ENCODE measurements around the gene LBP.
A peak's percentile ranks its signal among the peaks of the same experiment; 100 is the strongest.
"Not testable (repeated sequence)": the region's sequence is repeated elsewhere in the genome, so short reads cannot be mapped to it uniquely, and the experiment has no call there.

Gene LBP

DNA sequence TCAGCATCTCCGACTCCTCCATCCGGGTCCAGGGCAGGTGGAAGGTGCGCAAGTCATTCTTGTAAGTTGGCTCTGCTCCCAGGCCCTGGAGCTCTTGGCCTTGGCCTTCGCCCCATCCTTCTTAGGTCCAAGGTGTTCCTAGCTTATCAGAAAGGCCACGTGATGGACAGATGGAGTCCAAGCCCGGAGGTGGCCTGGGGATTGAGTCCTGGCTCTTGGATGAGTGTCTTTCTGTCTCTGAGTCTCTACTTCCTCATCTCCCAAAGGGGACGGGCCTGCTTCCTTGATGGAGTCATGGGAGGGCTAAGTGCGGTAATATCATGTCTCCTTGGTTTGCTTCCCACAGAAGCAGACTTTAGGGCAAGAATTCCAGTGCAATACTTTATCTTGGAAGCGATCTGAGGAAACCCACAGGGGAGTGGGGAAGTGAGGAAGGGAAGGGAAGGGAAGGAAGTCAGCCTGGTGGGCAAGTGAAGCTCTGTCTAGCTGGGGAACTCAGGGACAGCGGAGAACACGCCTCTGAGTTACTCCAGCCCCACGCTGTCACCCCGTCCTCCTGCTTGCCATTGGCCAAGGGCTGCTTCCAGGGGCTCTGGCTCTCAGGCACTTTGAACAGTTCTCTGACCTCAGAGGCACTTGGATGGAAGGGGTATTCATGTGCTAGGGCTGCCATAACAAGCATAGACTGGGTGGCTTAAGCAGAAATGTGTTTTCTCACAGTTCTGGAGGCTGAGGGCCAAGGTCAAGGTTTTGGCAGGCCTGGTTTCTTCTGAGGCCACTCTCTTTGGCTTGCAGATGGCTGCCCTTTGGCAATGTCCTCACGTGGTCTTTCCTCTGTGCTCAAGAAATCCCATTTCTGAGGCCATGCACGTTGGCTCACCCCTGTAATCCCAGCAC is 4.8 kb downstream of the LBP start:
- no peak for DNase-seq

DNA sequence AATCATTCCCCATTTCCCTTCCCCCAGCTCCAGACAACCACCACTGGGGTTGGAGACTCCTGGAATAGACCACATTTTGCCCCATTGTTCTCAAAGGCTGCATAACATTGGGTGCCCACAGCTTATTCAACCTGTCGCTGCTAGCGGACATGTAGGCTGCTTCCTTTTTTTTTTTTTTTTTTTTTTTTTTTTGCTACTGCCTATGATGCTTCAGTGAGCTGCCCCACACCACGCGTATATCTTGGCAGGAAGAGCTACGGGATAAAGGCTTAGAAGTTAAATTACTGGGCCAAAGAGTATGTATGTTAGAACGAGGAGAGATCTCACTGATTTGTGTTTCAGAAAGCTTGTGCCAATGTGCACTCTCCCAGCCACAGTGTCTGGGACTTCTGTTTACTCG is 7.0 kb downstream of the LBP start:
- DNase-seq = no peak

DNA sequence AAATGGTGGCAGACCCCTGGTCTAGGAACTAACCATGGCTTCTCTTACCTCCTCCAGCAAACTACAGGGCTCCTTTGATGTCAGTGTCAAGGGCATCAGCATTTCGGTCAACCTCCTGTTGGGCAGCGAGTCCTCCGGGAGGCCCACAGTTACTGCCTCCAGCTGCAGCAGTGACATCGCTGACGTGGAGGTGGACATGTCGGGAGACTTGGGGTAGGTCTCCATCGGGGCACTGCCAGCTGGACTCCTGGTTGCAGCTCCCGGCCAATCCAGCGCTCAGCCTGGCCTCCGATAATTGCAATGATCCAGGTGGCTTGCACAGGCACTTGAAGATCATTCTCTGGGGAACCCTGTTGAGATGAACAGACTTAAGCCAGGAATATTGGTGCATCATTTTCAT is 7.9 kb downstream of the LBP start:
- DNase-seq = no peak

DNA sequence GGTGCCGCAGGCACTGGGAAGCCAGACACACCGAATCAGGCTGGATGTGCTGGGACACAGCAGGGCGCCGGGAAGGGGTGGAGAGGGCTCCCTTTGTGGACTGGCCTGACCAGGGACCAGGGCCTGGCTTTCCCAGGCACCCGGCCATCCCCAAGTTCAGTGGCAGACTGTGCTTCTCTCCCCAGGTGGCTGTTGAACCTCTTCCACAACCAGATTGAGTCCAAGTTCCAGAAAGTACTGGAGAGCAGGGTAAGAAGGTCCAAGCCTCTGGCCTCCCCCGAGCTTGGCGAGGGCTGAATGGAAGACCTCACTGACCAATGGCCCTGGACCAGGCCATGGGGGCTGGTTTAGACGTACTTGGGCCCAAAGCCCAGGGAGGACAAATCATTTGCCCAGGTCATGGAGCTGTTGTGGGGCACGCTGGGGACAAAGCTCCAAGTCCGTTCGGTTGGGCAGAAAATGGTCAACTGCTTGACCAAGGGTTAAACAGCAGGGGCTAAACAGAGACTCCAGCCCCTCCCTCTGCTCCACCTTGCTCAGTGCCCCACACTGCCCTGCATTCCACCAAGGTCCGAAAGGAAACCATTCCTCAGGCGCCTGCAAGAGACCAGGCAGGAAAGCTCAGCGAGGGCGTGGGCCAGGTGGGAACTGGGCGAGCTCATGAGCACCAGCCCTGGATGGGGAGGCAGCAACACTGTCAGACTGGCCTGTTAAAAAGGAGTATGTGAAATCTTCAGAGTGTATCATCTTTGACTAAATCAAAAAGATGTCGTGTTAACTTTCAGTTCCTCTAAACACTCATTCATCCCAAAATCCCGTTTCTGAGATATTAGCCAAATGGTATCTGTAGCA is 9.1 kb downstream of the LBP start:
- DNase-seq = no peak

DNA sequence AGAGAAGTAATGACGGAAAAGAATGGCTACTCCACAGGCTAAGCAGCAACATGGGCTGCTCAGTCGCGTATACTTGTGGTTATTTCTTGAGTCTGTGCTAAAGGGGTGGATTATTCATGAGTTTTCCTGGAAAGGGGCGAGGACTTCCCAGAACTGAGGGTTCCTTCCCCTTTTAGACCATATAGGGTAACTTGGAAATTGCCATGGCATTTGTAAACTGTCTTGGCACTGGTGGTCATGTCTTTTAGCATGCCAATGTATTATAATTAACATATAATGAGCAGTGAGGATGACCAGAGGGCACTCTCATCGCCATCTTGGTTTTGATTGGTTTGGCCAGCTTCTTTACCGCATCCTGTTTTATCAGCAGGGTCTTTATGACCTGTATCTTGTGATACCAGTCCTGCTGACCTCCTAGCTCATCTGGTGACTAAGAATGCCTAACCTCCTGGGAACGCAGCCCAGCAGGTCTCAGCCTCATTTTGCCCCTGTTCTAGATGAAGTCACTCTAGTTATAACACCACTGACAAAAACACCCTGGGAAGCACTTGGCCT is 11.4 kb downstream of the LBP start:
- no peak for DNase-seq

DNA sequence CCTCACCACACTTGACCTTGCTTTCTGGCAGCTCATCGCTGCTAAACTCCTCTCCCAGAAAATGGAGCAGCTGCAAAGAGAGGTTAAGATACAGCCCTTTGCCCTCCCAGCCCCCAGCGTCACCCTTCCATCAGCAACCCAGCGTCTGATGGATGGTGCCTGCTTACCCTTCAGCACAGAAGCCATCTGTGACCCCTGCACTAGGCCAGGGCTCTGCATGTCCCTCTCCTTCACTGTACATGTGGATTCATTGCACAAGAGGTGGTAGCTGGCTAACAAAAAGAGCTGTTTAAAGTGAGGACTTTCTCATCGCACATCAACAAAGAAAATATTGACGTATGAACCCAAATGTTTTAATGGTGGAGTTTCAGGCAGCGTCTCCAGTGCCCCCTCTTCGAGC is 12.3 kb downstream of the LBP start:
- no peak for DNase-seq

DNA sequence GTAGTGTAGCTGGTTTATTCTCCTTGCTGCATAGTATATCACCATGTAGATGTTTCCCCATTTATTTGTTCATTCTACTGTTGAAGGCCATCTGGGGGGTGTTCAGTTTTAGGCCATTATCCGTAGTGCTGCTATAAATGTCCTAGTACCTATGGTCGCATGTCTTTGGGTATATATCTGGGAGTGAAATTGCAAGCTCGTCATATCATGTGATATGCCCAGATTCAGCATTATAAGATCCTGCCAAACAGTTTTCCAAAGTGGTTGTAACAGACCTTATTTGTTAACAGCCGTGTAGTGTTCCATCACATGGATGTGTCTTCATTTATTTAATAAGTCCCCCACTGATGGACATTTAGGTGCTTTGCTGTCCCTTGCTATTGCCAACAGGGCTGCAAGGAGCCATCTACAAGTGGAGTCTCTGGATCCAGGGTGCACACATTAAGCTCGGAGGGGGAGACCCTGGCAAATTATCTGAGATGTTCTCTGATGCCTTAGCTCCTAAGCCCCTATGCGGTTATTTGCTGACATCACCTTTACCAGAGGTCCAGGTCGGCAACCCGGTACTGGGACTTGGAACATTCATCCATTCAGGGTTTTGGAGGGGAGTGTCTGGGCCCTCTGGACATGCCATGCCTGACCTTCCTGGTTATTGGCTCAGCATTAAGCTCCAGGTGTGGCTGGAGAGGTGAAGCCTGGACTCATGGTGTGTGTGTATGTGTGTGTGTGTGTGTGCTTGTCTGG is 16.9 kb downstream of the LBP start:
- no peak for DNase-seq

DNA sequence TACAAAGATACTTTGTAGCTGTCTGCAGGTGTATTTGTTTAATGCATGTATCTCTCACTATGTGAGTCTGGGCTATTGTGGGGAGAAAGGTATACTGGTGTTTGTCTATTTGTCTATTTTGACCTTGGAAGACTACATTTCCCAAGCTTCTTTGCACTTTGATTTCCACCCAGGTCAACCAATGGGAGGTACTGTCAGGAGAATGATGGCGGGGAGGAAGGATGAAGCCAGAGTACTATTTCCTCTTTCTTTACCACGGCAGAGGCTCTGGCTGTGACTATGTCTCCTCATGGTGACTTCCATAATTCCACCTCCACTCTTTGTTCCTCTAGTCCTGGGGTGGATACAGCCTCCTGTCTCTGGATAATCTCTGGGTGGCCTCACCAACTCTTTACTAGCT is 23.1 kb downstream of the LBP start:
- peak in 1 of 5 experiments; percentile 12 for DNase-seq

DNA sequence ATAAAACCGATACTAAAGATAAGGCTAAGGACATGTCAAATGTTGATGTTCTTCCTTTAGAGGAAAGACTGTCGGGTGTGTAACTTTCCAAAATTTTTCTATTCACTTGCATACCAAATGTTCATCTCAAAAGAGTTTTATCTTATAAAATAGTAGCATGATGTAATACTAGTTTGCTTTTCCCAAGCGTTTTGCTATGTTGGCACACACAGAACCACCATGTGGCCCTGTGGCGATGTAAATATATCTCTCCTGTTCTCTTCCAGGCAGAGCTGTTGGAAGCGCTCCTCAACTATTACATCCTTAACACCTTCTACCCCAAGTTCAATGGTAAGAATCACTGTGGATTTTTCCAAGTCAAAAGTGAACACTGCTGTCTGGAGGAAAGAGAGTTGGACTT is 26.5 kb downstream of the LBP start:
- DNase-seq = no peak

DNA sequence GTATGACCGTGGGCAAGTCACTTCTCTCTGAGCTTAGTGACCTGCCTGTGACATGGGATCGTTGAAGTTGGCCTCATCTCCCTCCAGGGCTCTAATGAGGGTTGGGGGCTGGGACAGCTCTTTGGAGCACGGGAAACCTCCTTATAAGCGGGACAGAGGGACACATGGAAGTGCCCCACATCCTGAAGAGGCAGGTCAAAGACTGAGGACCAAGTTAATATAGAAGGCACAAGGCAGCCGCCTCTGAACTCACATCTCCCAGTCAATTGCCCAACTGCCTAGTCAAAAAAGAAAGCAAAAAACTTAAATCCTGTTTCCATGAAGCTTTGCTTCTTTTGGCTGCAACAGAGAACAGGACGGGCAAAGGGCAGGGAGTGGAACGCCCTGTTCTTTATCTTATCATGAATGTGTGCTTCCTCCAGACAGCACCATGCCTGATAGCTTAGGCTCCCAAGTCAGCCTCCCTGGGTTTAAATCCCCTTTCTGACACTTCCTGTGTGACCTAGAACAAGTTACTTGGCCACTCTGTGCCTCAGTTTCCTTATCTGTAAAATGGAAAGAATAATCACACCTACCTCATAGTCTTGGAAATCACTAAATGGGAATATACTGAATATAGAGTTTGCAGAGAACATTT is 27.1 kb downstream of the LBP start:
- DNase-seq = no peak

DNA sequence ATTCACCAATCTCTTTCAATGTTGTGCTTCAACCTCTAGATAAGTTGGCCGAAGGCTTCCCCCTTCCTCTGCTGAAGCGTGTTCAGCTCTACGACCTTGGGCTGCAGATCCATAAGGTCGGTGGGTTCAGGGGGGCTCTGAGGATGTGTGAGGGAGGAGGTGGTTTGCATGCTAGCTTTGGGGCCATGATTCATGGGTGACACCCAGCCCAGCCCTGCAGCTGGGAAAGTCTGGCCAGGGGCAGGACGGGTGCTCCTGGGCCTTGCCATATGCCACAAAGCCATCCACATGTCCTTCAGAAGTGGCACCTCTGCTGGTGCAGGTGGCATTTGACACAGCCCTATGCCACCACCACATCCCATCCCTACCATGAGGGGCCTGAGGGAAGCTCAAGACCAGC is 27.6 kb downstream of the LBP start:
- no peak for DNase-seq

DNA sequence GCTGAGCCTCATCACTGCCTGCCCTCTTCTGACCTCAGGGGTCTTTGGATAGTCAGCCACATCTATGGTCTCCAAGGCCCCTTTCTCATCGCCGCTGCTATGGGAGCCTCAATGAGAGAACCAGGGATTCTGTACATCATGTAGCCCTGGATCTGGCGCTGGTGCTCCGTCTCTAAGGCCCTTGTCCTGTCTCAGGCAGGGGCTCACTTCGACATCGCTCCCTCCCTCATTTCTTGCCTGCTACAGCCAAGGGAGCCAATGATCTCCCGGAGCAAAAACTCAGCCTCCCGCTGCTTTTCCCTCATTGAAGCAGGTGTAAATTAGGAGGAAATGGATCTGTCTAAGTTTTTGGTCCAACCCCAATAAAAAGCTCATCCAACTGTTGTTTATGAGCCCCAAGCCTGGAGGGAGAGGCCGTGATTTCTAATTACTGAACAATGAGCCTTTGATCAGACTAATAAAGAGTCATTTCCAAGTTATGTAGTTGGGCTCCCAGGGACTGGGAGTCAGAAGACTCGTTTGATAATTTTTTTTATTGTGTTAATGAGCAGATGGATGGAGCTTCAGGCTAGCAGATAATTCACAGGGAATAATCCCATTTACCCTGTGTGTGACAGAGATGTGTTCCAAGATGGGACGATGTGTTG is 30.9 kb downstream of the LBP start:
- no peak for DNase-seq

DNA sequence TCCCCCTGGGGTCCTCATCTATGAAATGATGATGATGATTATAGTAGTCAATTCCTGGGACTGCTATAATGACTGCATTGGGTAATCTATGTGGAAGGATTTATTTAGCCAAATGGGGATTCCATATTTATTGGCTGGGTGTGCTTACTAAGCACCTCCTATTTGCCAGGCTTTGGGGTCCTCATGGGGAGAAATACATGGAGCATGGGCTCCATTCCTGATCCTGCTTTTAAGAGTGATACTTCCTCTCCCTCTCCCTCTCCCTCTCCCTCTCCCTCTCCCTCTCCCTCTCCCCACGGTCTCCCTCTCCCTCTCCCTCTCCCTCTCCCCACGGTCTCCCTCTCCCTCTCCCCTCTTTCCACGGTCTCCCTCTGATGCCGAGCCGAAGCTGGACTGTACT is 31.6 kb downstream of the LBP start:
- DNase-seq = not testable (repeated sequence)

DNA sequence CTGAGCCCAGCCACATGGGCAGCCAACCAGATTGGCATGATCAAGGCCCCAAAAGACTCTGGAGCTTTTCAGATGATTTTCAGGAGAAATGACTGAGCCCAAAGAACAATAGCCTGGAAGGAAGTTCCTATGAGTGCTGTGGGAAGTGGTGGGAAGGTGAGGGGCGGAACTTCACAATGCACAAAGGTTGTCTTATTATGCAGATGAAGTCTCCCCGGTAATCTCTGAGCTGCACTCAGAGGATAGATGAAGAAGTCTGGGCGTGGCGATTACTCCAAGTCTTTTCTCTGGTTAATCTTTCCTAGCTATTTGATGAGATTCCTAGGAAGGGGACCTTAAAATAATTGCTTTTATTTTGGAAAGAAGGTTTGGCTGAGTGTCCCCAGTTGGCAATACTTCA is 36.9 kb downstream of the LBP start:
- DNase-seq = no peak

DNA sequence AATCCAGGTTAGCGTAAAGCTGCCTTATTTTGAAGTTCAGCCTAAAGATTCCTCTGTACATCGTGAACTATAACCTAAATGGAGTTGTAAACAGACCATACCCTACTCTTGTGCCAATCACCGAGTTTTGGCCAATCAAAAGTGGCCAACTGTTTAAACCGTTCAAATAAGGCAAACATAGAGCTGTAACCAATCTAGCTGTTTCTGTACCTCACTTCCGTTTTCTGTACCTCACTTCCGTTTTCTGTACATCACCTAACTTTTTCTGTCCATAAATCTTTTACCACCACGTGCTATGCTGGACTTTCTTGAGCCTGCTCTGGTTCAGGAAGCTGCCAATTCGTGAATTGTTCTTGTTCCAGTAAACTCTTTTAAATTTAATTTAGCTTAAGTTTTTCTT is 39.7 kb downstream of the LBP start:
- DNase-seq = no peak

DNA sequence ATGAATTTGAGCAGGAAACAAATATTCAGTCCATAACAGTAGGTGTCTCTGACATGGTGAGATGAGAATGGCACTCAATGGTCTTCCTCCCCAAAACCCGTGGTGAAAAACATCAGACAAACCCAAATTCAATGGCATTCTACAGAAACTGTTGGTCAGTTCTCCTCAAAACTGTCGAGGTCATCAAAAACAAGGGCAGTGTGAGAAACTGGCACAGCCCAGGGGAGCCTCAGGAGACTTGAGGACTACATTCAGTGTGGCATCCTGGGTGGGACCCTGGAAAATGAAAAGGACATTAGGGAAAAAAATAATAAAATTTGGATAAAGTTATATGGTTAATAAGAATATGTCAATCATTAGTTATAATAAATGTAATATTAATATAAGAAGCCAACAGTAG is 40.6 kb downstream of the LBP start:
- no peak for DNase-seq

DNA sequence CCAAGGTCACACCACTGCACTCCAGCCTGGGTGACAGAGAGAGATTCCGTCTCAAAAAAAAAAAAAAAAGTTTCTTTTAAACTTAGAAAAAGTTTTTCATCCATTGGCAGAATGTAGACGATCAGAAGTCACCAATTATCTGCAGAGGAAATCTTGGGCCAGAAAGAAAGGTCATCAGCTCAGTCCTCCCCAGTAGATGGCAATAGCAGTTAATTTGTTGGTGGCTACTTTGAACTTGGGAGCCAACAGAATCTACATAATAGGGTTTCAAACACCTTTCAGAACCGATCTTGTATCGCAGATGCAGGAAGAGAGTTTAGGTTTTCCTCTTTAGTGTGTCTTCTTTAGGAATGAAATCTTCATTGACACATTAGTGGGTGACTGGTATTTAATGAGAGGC is 41.7 kb downstream of the LBP start:
- no peak for DNase-seq

DNA sequence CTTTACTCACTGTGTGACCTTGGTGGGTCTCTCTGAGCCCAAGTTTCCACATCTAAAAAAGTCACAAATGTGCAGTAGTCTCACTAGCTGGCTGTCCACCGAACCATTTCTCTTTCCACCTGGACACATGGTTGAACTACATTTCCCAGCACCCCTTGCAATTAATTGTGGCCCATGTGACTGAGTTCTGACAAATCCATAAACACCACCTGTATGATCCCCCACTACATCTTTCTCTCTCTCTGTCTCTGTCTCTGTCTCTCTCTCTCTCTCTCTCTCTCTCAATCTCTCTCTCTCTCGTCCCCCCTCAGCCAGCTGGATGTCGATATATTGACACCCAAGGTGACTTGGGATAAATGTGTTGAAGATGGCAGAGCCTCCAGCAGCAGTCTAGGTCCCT is 46.1 kb downstream of the LBP start:
- DNase-seq = no peak

DNA sequence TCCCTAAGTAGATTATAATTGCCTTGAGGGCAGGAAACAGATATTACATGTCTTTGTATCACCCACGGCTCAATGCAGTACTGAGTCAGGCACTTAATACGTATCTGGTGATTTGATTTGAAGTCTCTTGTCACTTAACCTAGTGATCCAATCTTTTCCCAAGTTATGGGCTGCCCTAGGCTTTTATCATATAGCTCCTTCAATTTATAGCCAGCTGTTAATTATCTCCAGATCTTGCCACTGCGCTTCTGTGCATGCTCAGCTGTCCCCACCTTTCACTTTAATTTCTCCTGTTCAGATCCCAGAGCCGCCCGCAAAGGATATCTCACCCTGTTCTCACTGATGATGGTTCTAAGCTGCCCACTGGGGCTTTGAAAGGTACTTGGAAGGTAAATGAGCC is 47.0 kb downstream of the LBP start:
- no peak for DNase-seq

DNA sequence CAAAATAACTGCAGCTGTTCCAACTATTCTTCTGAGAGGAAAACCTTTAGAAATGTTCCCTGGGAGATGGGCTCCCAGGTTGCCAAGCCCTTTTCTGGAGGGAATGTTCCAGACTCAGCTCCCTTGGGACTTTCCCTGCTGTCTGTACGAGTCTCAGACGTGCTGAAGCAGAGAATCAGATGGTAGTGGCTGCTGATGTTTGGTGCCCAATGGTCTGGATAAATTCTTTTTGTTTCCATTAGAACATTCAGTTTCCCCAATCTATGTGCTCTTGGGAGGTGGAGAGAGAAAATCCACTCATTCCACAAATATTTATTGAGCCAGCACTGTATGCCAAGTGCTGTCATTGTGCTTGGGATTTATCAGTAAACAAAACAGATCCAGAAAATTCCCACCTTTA is 48.9 kb downstream of the LBP start:
- DNase-seq = no peak

DNA sequence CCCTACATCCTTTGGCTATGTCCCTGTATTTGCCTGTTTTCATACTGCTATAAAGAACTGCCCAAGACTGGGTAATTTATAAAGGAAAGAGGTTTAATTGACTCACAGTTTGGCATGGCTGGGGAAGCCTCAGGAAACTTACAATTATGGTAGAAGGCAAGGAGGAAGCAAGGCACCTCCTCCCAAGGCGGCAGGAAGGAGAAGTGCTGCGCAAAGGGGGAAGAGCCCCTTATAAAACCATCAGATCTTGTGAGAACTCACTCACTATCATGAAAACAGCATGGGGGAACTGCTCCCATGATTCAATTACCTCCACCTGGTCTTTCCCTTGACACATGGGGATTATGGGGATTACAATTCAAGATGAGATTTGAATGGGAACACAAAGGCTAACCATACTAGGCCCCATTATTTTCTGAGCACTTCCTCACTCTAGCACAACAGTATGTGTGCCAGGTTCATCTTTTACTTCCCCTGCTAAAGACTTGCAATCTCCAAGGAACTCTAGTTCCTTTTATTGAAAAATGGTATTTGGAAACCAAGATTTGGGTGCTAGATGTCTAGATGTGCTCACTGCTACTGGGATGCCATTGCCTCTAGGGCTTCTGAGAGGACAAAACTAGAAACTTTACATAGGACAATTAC is 49.6 kb downstream of the LBP start:
- DNase-seq = not testable (repeated sequence)
